NCI-H524 (cell line): Measurements from ENCODE around the gene CDC6.

ENCODE experiments used
- DNase-seq, 2 experiments: peaks; one replicate each; lab custom pipeline; 2025; lab: John Stamatoyannopoulos, UW

CDC6 gene

GRCh38 chr17:40352237-40352778 is 64.6 kb downstream of the CDC6 start:
- no peak for DNase-seq

GRCh38 chr17:40352779-40353394 is 65.2 kb downstream of the CDC6 start:
- no peak for DNase-seq
